Esophagus muscularis mucosa (tissue), 3 donors: ENCODE data around the gene MAGEA6.
"Not testable (repeated sequence)": the region's sequence is repeated elsewhere in the genome, so short reads cannot be mapped to it uniquely, and the experiment has no call there.

Source experiments
- POLR2A ChIP-seq: fragments of 450-650 bp; IDR thresholded peaks from one replicate; pipeline ENCODE4 v1.6.1; 2017; ENCODE audit warnings: antibody characterized with exemption, moderate library complexity, mild to moderate bottlenecking, low read depth
- TF ChIP-seq, protein P1 (sequence below), 3 experiments: fragments of 200-600 bp in 2 of 3; fragments of 450-650 bp in 1 of 3; sonication (generic) in 2 of 3; IDR thresholded peaks; one replicate each; pipeline ENCODE4 v1.5.1; 2017 to 2019; ENCODE audit warnings: antibody characterized with exemption in 3 of 3, mild to moderate bottlenecking in 2 of 3, moderate library complexity in 1 of 3

DNA sequence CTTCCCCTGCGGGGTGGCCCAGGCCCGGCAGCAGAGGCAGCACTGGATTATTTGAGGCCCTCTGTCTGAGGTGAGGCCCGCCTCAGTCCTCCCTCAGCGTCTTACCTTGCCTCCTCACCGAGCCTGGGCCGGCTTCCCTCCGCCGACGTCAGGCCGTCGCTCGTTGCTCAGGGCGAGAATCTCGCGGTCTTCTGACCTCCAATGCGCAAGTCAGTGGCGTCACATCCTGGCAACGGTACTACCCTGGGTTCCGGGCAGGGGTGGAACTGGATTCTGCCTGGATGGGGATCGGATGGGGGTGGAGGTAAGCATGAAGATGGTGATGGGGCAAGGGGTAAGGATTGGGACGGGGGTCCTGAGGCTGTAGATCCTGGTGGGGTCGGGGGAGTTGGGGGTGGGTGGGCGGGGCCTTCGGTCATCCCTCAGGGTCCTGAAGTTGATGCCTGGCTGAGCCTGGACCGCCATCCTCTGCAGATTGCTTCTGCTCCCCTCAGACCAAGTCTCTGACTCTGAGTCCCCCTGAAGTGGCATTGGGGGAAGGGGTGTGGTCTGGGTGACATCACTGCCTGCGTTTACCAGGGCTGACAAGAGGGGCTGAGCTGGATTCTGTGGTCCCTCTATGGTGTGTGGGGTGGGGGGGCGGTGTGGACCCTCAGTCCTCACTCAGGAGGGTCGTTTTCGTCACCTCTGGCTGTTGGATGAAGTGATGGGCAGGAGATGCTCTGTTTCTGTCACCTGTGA is at the start of gene MAGEA6:
- TF ChIP-seq, protein P1, sequence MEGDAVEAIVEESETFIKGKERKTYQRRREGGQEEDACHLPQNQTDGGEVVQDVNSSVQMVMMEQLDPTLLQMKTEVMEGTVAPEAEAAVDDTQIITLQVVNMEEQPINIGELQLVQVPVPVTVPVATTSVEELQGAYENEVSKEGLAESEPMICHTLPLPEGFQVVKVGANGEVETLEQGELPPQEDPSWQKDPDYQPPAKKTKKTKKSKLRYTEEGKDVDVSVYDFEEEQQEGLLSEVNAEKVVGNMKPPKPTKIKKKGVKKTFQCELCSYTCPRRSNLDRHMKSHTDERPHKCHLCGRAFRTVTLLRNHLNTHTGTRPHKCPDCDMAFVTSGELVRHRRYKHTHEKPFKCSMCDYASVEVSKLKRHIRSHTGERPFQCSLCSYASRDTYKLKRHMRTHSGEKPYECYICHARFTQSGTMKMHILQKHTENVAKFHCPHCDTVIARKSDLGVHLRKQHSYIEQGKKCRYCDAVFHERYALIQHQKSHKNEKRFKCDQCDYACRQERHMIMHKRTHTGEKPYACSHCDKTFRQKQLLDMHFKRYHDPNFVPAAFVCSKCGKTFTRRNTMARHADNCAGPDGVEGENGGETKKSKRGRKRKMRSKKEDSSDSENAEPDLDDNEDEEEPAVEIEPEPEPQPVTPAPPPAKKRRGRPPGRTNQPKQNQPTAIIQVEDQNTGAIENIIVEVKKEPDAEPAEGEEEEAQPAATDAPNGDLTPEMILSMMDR (IDR thresholded peaks at IDR 0.05), result not testable (repeated sequence)
- not testable (repeated sequence) for TF ChIP-seq POLR2A
